GM12878 (cell line): Measurements from ENCODE around the gene FILIP1L. TPM values are rescaled to one million over a fixed set of nuclear protein-coding genes. Genes with fewer than 3 reads are reported as not detected.

Experiments
- EED ChIP-seq: sonication (generic); IDR thresholded peaks from 2 replicates; pipeline ENCODE4 v1.6.1; 2016; ENCODE audit warnings: antibody characterized with exemption, low read depth
- HDGF ChIP-seq: fragments of 450-650 bp; IDR thresholded peaks from 2 replicates; pipeline ENCODE4 v1.6.1; 2016; ENCODE audit warnings: antibody characterized with exemption
- JUNB ChIP-seq: IDR thresholded peaks from 2 replicates; pipeline ENCODE4 v1.6.1; 2016; ENCODE audit warnings: antibody characterized with exemption, mild to moderate bottlenecking
- POLR2A ChIP-seq: IDR thresholded peaks from 2 replicates; pipeline ENCODE4 v1.6.1; 2011; ENCODE audit warnings: low read depth, mild to moderate bottlenecking, low read length
- TAF1 ChIP-seq: IDR thresholded peaks from 2 replicates; pipeline ENCODE4 v1.6.1; 2011; ENCODE audit warnings: mild to moderate bottlenecking, low read depth, low read length, borderline replicate concordance
- polyA plus RNA-seq, 11 experiments: library from polyadenylated mRNA; depleted of rRNA in 4 of 11; unstranded in 6 of 11; stranded (reverse) in 5 of 11; fragments of >200 nt; fragmentation: Nextera tagmentation in 4 of 11; fragmentation: Illumina TruSeq in 1 of 11; extraction: Ambion mirVana in 4 of 11; extraction: Trizol in 1 of 11; gene quantifications; 1 replicate in 1 of 11; 2 replicates in 10 of 11; pipeline versions ENCODE4 v1.2.1 to v1.2.3, GENCODE V29; 2011 to 2016; ENCODE audit warnings: inconsistent platforms in 2 of 11, missing spikeins in 2 of 11, low read depth in 1 of 11
- total RNA-seq, 4 experiments: library from RNA; depleted of rRNA in 3 of 4; stranded (reverse); fragments of >200 nt in 3 of 4; fragmentation: Illumina TruSeq in 1 of 4; extraction: Trizol in 1 of 4; gene quantifications; 2 replicates each; pipeline versions ENCODE4 v1.2.1 to v1.2.3, GENCODE V29; 2013 to 2021
- TF ChIP-seq, protein P1 (sequence below): IDR thresholded peaks from 2 replicates; pipeline ENCODE4 v1.6.1; 2012; ENCODE audit warnings: mild to moderate bottlenecking, low read depth, low read length
- TF ChIP-seq, protein P2 (sequence below): fragments of 450-650 bp; IDR thresholded peaks from 2 replicates; pipeline ENCODE4 v1.6.1; 2017; ENCODE audit warnings: borderline replicate concordance
- TF ChIP-seq, protein P3 (sequence below): IDR thresholded peaks from 2 replicates; pipeline ENCODE4 v1.6.1; 2012; ENCODE audit warnings: low read depth, low read length, improper control_type of control experiment
- TF ChIP-seq, protein P4 (sequence below): fragments of 450-650 bp; conservative IDR thresholded peaks from 2 replicates; pipeline ENCODE4 v1.6.1; 2017; ENCODE audit warnings: mild to moderate bottlenecking, moderate library complexity

The FILIP1L gene
- total and polyA plus RNA-seq, 10 of the 15 experiments (the other 5 are each of a cell fraction or from before 2014, with no cell fraction given), result 0.24 to 6.1 (median 3.5) TPM

- TF ChIP-seq, protein P1, sequence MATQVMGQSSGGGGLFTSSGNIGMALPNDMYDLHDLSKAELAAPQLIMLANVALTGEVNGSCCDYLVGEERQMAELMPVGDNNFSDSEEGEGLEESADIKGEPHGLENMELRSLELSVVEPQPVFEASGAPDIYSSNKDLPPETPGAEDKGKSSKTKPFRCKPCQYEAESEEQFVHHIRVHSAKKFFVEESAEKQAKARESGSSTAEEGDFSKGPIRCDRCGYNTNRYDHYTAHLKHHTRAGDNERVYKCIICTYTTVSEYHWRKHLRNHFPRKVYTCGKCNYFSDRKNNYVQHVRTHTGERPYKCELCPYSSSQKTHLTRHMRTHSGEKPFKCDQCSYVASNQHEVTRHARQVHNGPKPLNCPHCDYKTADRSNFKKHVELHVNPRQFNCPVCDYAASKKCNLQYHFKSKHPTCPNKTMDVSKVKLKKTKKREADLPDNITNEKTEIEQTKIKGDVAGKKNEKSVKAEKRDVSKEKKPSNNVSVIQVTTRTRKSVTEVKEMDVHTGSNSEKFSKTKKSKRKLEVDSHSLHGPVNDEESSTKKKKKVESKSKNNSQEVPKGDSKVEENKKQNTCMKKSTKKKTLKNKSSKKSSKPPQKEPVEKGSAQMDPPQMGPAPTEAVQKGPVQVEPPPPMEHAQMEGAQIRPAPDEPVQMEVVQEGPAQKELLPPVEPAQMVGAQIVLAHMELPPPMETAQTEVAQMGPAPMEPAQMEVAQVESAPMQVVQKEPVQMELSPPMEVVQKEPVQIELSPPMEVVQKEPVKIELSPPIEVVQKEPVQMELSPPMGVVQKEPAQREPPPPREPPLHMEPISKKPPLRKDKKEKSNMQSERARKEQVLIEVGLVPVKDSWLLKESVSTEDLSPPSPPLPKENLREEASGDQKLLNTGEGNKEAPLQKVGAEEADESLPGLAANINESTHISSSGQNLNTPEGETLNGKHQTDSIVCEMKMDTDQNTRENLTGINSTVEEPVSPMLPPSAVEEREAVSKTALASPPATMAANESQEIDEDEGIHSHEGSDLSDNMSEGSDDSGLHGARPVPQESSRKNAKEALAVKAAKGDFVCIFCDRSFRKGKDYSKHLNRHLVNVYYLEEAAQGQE, result no peak
- TF ChIP-seq, protein P2, sequence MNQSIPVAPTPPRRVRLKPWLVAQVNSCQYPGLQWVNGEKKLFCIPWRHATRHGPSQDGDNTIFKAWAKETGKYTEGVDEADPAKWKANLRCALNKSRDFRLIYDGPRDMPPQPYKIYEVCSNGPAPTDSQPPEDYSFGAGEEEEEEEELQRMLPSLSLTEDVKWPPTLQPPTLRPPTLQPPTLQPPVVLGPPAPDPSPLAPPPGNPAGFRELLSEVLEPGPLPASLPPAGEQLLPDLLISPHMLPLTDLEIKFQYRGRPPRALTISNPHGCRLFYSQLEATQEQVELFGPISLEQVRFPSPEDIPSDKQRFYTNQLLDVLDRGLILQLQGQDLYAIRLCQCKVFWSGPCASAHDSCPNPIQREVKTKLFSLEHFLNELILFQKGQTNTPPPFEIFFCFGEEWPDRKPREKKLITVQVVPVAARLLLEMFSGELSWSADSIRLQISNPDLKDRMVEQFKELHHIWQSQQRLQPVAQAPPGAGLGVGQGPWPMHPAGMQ, result no peak
- TF ChIP-seq POLR2A (no peak), TAF1 (no peak), HDGF (no peak), EED (no peak), JUNB (no peak)
- TF ChIP-seq, protein P3, sequence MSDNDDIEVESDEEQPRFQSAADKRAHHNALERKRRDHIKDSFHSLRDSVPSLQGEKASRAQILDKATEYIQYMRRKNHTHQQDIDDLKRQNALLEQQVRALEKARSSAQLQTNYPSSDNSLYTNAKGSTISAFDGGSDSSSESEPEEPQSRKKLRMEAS, result no peak
- TF ChIP-seq, protein P4, sequence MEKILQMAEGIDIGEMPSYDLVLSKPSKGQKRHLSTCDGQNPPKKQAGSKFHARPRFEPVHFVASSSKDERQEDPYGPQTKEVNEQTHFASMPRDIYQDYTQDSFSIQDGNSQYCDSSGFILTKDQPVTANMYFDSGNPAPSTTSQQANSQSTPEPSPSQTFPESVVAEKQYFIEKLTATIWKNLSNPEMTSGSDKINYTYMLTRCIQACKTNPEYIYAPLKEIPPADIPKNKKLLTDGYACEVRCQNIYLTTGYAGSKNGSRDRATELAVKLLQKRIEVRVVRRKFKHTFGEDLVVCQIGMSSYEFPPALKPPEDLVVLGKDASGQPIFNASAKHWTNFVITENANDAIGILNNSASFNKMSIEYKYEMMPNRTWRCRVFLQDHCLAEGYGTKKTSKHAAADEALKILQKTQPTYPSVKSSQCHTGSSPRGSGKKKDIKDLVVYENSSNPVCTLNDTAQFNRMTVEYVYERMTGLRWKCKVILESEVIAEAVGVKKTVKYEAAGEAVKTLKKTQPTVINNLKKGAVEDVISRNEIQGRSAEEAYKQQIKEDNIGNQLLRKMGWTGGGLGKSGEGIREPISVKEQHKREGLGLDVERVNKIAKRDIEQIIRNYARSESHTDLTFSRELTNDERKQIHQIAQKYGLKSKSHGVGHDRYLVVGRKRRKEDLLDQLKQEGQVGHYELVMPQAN, result no peak
Measured at GRCh38 chr3:100151024-100151707, 36.9 kb upstream of the FILIP1L start (continued).
